ENCODE data around the gene HDAC9.

Gene HDAC9

DNA sequence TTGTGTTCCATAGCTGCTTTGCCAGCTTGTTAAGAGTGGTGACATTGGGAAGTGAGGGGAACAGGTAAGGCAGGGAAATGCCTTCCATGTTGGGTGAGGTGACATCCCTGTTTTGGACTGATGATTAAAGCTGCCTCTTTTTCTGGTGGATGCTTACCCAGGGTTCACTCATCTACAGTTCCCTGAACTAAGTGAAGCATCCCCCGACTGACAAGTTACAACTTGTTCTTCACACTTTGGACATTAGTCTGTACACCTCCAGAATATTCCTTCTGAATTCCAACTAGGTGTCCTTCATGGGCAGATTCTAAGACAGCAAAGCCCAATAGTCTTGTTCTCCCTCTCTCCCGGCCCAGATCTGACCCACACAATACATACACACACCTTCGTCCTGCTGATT is 63.4 kb downstream of the HDAC9 start (continued):
- TF ChIP-seq ZNF433 (tag by site-specific recombination; IDR thresholded peaks at IDR 0.05; ENCODE audit: low read depth), result no peak

DNA sequence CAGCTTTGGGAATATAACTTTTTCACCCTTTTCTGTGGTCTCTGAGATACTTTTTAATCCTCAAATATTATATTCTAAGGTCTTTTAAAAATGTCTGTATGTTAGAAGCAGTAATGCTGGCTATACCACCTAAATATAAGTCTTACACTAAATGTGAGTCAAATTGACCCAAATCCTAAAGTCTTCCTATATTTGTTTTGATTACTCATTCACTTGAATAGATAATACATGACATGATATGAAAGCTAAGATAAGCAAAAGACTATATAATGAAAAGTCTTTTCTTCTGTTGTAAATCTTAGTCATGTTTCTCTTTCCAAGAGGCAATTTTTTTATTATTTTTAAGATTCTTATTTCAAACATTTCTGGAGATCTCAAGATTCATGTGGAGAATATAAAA is 64.2 kb downstream of the HDAC9 start:
- ChIA-PET POLR2A (no interaction called here), CTCF (no interaction called here)
- Histone ChIP-seq H3K4me1 (ENCODE audit: control insufficient read depth, insufficient read depth, low read length) (no peaks in the 10 kb centered on the region), H3K27ac (ENCODE audit: extremely low read depth, low read depth, low read length) (no peak overlapping the region), H3K4me3 (ENCODE audit: low read depth, low read length) (no peak overlapping the region), H3K9me3 (ENCODE audit: control insufficient read depth, insufficient read depth, low read depth, low read length) (no peaks in the 10 kb centered on the region), H3K36me3 (ENCODE audit: control insufficient read depth in 2 of 2, insufficient read depth in 1 of 2, low read length in 2 of 2) (no peaks in the 10 kb centered on the region)
- TF ChIP-seq ZNF10 (tag by site-specific recombination; IDR thresholded peaks at IDR 0.05), result no peak
- no peak for TF ChIP-seq ZNF155 (tag by site-specific recombination; IDR thresholded peaks at IDR 0.05)
- no peak for TF ChIP-seq TCF7L2 (IDR thresholded peaks at IDR 0.05; ENCODE audit: borderline replicate concordance, low read depth, low read length)
- TF ChIP-seq ZNF121 (tag by site-specific recombination; IDR thresholded peaks at IDR 0.05), result no peak
- no peak for TF ChIP-seq ZNF354C (tag by site-specific recombination; IDR thresholded peaks at IDR 0.05; ENCODE audit: borderline replicate concordance, low read depth)
- TF ChIP-seq, protein P1, sequence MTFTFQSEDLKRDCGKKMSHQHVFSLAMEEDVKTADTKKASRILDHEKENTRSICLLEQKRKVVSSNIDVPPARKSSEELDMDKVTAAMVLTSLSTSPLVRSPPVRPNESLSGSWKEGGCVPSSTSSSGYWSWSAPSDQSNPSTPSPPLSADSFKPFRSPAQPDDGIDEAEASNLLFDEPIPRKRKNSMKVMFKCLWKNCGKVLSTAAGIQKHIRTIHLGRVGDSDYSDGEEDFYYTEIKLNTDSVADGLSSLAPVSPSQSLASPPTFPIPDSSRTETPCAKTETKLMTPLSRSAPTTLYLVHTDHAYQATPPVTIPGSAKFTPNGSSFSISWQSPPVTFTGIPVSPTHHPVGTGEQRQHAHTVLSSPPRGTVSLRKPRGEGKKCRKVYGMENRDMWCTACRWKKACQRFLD (tag by site-specific recombination; IDR thresholded peaks at IDR 0.05), result no peak
- TF ChIP-seq ZNF623 (tag by site-specific recombination; IDR thresholded peaks at IDR 0.05), result no peak
- no peak for TF ChIP-seq ZFP69B (tag by site-specific recombination; IDR thresholded peaks at IDR 0.05)
- TF ChIP-seq, protein P2, sequence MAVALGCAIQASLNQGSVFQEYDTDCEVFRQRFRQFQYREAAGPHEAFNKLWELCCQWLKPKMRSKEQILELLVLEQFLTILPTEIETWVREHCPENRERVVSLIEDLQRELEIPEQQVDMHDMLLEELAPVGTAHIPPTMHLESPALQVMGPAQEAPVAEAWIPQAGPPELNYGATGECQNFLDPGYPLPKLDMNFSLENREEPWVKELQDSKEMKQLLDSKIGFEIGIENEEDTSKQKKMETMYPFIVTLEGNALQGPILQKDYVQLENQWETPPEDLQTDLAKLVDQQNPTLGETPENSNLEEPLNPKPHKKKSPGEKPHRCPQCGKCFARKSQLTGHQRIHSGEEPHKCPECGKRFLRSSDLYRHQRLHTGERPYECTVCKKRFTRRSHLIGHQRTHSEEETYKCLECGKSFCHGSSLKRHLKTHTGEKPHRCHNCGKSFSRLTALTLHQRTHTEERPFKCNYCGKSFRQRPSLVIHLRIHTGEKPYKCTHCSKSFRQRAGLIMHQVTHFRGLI (tag by site-specific recombination; IDR thresholded peaks at IDR 0.05), result no peak

DNA sequence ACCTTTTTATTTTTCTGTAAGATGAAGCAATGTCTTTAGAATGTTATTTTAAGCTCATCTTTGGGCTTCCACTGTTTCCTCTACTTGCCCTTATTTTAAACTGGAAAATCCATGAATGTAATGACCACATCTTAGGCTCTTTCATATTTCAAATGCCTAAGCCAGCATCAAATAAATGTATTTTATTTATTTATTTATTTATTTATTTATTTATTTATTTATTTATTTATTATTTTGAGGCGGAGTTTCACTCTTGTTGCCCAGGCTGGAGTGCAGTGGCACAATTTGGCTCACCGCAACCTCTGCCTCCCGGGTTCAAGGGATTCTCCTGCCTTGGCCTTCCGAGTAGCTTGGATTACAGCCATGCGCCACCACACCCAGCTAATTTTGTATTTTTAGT is 69.2 kb downstream of the HDAC9 start:
- Histone ChIP-seq H3K4me1 (ENCODE audit: control insufficient read depth, insufficient read depth, low read length) (no peaks in the 10 kb centered on the region), H3K36me3 (ENCODE audit: control insufficient read depth in 2 of 2, insufficient read depth in 1 of 2, low read length in 2 of 2) (no peaks in the 10 kb centered on the region), H3K9me3 (ENCODE audit: control insufficient read depth, insufficient read depth, low read depth, low read length) (no peaks in the 10 kb centered on the region), H3K27ac (ENCODE audit: extremely low read depth, low read depth, low read length) (no peak overlapping the region), H3K4me3 (ENCODE audit: low read depth, low read length) (no peak overlapping the region)
- ChIA-PET CTCF (interaction anchor here (0.7 to 1.2 kb wide), 3 partner anchors 198 to 212 kb away, joined by 3 read pairs; no protein-coding TSS in a partner anchor), POLR2A (interaction anchor here (0.6 kb wide), 1 partner anchor 29 kb away, joined by 5 read pairs; no protein-coding TSS in a partner anchor)
- TF ChIP-seq ZNF426 (tag by site-specific recombination; IDR thresholded peaks at IDR 0.05) (peak; percentile 62), ZNF558 (tag by site-specific recombination; IDR thresholded peaks at IDR 0.05) (0 out of 2 replicates have a peak, but pooled peaks have one; percentile 29), ZFP3 (tag by site-specific recombination; IDR thresholded peaks at IDR 0.05; ENCODE audit: low read depth) (no peak), ZNF394 (tag by site-specific recombination; IDR thresholded peaks at IDR 0.05; ENCODE audit: borderline replicate concordance) (peak; percentile 86), ZNF555 (tag by site-specific recombination; conservative IDR thresholded peaks at IDR 0.05) (peak; percentile 40), ZBTB8A (tag by site-specific recombination; IDR thresholded peaks at IDR 0.05) (peak; percentile 44; the same call in 1 of the 2 replicates), ZNF623 (tag by site-specific recombination; IDR thresholded peaks at IDR 0.05) (peak; percentile 44), ZNF341 (tag by site-specific recombination; IDR thresholded peaks at IDR 0.05; ENCODE audit: low read depth) (no peak), ZNF121 (tag by site-specific recombination; IDR thresholded peaks at IDR 0.05) (no peak)
- TF ChIP-seq, protein P3, sequence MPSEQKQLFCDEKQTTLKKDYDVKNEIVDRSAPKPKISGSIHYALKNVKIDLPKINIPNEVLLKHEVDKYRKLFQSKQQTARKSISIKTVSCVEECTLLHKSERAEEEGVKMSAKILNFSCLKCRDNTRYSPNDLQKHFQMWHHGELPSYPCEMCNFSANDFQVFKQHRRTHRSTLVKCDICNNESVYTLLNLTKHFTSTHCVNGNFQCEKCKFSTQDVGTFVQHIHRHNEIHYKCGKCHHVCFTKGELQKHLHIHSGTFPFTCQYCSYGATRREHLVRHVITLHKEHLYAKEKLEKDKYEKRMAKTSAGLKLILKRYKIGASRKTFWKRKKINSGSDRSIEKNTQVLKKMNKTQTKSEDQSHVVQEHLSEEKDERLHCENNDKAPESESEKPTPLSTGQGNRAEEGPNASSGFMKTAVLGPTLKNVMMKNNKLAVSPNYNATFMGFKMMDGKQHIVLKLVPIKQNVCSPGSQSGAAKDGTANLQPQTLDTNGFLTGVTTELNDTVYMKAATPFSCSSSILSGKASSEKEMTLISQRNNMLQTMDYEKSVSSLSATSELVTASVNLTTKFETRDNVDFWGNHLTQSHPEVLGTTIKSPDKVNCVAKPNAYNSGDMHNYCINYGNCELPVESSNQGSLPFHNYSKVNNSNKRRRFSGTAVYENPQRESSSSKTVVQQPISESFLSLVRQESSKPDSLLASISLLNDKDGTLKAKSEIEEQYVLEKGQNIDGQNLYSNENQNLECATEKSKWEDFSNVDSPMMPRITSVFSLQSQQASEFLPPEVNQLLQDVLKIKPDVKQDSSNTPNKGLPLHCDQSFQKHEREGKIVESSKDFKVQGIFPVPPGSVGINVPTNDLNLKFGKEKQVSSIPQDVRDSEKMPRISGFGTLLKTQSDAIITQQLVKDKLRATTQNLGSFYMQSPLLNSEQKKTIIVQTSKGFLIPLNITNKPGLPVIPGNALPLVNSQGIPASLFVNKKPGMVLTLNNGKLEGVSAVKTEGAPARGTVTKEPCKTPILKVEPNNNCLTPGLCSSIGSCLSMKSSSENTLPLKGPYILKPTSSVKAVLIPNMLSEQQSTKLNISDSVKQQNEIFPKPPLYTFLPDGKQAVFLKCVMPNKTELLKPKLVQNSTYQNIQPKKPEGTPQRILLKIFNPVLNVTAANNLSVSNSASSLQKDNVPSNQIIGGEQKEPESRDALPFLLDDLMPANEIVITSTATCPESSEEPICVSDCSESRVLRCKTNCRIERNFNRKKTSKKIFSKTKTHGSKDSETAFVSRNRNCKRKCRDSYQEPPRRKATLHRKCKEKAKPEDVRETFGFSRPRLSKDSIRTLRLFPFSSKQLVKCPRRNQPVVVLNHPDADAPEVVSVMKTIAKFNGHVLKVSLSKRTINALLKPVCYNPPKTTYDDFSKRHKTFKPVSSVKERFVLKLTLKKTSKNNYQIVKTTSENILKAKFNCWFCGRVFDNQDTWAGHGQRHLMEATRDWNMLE (tag by site-specific recombination; conservative IDR thresholded peaks at IDR 0.05; ENCODE audit: low read depth), result peak; percentile 72; the same call in 1 of the 2 replicates
- TF ChIP-seq, protein P4, sequence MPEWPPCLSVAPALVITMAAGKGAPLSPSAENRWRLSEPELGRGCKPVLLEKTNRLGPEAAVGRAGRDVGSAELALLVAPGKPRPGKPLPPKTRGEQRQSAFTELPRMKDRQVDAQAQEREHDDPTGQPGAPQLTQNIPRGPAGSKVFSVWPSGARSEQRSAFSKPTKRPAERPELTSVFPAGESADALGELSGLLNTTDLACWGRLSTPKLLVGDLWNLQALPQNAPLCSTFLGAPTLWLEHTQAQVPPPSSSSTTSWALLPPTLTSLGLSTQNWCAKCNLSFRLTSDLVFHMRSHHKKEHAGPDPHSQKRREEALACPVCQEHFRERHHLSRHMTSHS (tag by site-specific recombination; IDR thresholded peaks at IDR 0.05), result no peak
- TF ChIP-seq, protein P5, sequence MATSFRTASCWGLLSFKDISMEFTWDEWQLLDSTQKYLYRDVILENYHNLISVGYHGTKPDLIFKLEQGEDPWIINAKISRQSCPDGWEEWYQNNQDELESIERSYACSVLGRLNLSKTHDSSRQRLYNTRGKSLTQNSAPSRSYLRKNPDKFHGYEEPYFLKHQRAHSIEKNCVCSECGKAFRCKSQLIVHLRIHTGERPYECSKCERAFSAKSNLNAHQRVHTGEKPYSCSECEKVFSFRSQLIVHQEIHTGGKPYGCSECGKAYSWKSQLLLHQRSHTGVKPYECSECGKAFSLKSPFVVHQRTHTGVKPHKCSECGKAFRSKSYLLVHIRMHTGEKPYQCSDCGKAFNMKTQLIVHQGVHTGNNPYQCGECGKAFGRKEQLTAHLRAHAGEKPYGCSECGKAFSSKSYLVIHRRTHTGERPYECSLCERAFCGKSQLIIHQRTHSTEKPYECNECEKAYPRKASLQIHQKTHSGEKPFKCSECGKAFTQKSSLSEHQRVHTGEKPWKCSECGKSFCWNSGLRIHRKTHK (tag by site-specific recombination; IDR thresholded peaks at IDR 0.05), result no peak
